ENCODE measurements around the gene NDST1. TPM values are rescaled to one million over a fixed set of nuclear protein-coding genes. Genes with fewer than 3 reads are reported as not detected.

Gene NDST1
- total RNA-seq, 6 experiments from 2014 or later, result 38.1 to 97.5 (median 76.0) TPM

- H3K27me3 ChIP-seq, result no peaks in the 10 kb centered on the region
- ATAC-seq (no peak), DNase-seq (no peak)
- intact Hi-C loops (cut with DNase I), result no loop called here
- no peak overlapping the region for H3K4me3 ChIP-seq
- WGBS (ENCODE audit: insufficient coverage, low coverage, low lambda C conversion rate, missing lambda C conversion rate), result 61% methylated on average over 4 of the region's 7 CpGs
- no peaks in the 10 kb centered on the region for H3K9me3 ChIP-seq
- H3K4me1 ChIP-seq, result peaks cover 0 to 8% (median 0%) of the 10 kb centered on the region in 4 donors
- H3K36me3 ChIP-seq, result peaks cover 5 to 48% (median 27%) of the 10 kb centered on the region in 4 donors
- TF ChIP-seq POLR2A (IDR thresholded peaks at IDR 0.05), result no peak
- TF ChIP-seq CTCF (IDR thresholded peaks at IDR 0.05), result no peak
- no peak overlapping the region for H3K27ac ChIP-seq
Observed at GRCh38 chr5:150556859-150557508, 49.1 kb downstream of the NDST1 start.

- no peak overlapping the region for H3K27ac ChIP-seq
Observed at GRCh38 chr5:150557509-150557872, 49.6 kb downstream of the NDST1 start.

GRCh38 chr5:150558088-150558621 lies 50.2 kb downstream of the NDST1 start:
- no peaks in the 10 kb centered on the region for H3K9me3 ChIP-seq

More at GRCh38 chr5:150557509-150557872, 49.6 kb downstream of the NDST1 start:
- Histone ChIP-seq H3K4me1 (peaks cover 0 to 8% (median 0%) of the 10 kb centered on the region in 4 donors), H3K36me3 (peaks cover 5 to 42% (median 24%) of the 10 kb centered on the region in 4 donors), H3K9me3 (no peaks in the 10 kb centered on the region), H3K4me3 (no peak overlapping the region), H3K27me3 (no peaks in the 10 kb centered on the region)
- TF ChIP-seq CTCF (IDR thresholded peaks at IDR 0.05) (no peak), POLR2A (IDR thresholded peaks at IDR 0.05) (no peak)
- 20% methylated on average over 3 of the region's 6 CpGs for WGBS (ENCODE audit: insufficient coverage, low coverage, low lambda C conversion rate, missing lambda C conversion rate)
- ATAC-seq (no peak), DNase-seq (no peak)
- intact Hi-C loops (cut with DNase I), result no loop called here

GRCh38 chr5:150559088-150559487 lies 51.2 kb downstream of the NDST1 start:
- H3K36me3 ChIP-seq, result peaks cover 0 to 27% (median 14%) of the 10 kb centered on the region in 4 donors
- no CpG with 5 or more reads among the region's 2 CpGs for WGBS (ENCODE audit: insufficient coverage, low coverage, low lambda C conversion rate, missing lambda C conversion rate)
- ATAC-seq, result peak; percentile 22 to 53 (median 30)
- intact Hi-C loops (cut with DNase I), result no loop called here
- H3K4me3 ChIP-seq, result no peak overlapping the region
- TF ChIP-seq CTCF (IDR thresholded peaks at IDR 0.05), result peak in 1 of 4 donors; percentile 17
- TF ChIP-seq POLR2A (IDR thresholded peaks at IDR 0.05), result peak; percentile 9
- no peak for DNase-seq
- H3K27ac ChIP-seq, result peak overlapping the region in 2 of 3 donors; percentile 3 to 22
- H3K27me3 ChIP-seq, result no peaks in the 10 kb centered on the region
- no peaks in the 10 kb centered on the region for H3K9me3 ChIP-seq
- peaks cover 0 to 8% (median 0%) of the 10 kb centered on the region in 4 donors for H3K4me1 ChIP-seq

More at GRCh38 chr5:150558088-150558621, 50.2 kb downstream of the NDST1 start:
- H3K27me3 ChIP-seq, result no peaks in the 10 kb centered on the region
- peaks cover 5 to 36% (median 21%) of the 10 kb centered on the region in 4 donors for H3K36me3 ChIP-seq
- H3K4me3 ChIP-seq, result no peak overlapping the region
- DNase-seq (no peak), ATAC-seq (no peak)
- intact Hi-C loops (cut with DNase I), result no loop called here
- H3K27ac ChIP-seq, result peak overlapping the region in 1 of 3 donors; percentile 3
- no peak for TF ChIP-seq CTCF (IDR thresholded peaks at IDR 0.05)
- no peak for TF ChIP-seq POLR2A (IDR thresholded peaks at IDR 0.05)
- 86% methylated on average over 7 of the region's 12 CpGs for WGBS (ENCODE audit: insufficient coverage, low coverage, low lambda C conversion rate, missing lambda C conversion rate)
- peaks cover 0 to 8% (median 0%) of the 10 kb centered on the region in 4 donors for H3K4me1 ChIP-seq
